ENCODE data around the gene DAPK3.
"Not testable (repeated sequence)": the region's sequence is repeated elsewhere in the genome, so short reads cannot be mapped to it uniquely, and the experiment has no call there.

The DAPK3 gene

DNA sequence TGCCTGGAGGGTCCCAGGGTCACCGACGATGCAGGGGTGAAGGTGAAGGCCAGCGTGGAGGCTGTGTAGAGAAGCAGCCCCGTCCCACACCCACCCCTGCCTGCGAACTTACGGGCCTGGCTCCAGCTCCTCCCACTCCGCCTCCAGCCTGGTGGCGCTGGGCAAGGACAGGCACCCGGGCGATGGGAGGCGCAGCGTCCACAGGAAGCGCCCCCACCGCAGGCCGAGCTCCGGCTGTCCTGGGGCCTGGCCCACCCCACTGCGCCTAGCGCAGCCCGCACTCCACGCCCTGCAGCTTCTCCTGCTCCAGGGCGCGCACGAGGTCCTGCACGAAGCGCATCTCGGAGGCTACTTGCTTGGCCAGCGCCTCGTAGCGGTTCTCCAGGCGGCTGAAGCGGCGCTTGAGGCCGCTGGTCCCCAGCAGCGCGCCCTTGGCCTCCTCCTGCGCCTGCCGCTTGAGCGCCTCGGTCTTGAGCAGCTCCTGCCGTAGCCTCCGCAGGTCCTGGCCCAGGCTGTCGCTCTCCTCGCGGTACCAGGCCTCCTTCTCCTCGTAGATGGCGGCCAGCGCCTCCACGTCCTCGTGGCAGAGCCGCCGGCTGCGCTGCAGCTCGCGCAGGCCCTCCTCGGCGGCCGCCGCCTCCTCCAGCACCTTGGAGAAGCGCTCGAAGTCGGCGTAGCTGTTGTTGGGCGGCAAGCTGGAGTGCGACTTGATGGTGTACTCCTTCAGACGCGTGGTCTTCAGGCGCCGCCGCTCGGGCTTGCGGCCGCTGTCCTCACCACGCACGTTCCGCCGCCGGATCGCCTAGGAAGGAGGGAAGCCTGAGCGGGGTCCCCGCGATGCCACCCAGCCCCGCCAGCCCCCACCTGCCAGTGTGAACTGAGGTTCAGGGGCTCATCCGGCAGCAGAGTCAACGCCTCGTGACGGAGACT, 11.8 kb downstream of the DAPK3 start:
- in situ Hi-C loops (cut with HindIII; ENCODE audit: low sequenced_read_pairs): no loop called here
- no peak overlapping the region for H3K4me3 ChIP-seq (ENCODE audit: low read depth, low read length)
- TF ChIP-seq, protein P1, sequence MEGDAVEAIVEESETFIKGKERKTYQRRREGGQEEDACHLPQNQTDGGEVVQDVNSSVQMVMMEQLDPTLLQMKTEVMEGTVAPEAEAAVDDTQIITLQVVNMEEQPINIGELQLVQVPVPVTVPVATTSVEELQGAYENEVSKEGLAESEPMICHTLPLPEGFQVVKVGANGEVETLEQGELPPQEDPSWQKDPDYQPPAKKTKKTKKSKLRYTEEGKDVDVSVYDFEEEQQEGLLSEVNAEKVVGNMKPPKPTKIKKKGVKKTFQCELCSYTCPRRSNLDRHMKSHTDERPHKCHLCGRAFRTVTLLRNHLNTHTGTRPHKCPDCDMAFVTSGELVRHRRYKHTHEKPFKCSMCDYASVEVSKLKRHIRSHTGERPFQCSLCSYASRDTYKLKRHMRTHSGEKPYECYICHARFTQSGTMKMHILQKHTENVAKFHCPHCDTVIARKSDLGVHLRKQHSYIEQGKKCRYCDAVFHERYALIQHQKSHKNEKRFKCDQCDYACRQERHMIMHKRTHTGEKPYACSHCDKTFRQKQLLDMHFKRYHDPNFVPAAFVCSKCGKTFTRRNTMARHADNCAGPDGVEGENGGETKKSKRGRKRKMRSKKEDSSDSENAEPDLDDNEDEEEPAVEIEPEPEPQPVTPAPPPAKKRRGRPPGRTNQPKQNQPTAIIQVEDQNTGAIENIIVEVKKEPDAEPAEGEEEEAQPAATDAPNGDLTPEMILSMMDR (IDR thresholded peaks at IDR 0.05; ENCODE audit: low read depth, low read length): no peak
- no peak for DNase-seq (ENCODE audit: low read depth, low spot score)

DNA sequence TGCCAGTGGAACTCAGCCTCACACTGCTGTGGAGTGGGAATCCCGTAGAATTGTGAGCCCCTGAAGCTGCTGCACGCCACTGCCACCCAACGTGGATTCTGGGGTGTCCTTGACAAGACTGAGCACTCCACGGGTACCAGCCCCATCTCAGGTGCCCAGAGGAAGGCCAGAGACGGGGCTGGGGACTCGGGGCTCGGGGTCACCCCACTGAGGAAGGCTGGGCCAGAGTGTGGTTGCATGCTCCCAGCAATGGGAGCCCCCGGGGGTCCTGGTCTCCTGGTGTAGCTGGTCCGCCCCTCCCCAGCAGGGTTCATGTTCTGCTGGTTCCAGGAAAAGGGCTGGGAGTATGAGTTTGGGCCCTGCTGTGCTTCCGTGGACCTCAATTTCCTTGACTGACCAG, 15.2 kb downstream of the DAPK3 start:
- in situ Hi-C loops (cut with HindIII; ENCODE audit: low sequenced_read_pairs): no loop called here
- TF ChIP-seq, protein P1 (IDR thresholded peaks at IDR 0.05; ENCODE audit: low read depth, low read length): no peak
- H3K4me3 ChIP-seq (ENCODE audit: low read depth, low read length): no peak overlapping the region
- DNase-seq (ENCODE audit: low read depth, low spot score): no peak

DNA sequence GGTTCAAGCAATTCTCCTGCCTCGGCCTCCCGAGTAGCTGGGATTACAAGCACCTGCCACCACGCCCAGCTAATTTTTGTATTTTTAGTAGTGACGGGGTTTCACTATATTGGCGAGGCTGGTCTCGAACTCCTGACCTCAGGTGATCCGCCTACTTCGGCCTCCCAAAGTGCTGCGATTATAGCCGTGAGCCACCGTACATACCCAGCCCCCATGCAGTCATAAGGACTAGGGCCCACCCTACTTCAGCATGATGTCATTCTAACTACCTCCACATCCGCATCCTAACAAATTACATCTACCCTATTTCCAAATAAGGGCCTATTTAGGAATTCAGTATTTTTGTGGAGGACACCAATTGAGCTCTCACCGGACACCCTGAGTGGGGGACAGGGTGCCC, 15.6 kb downstream of the DAPK3 start:
- H3K4me3 ChIP-seq (ENCODE audit: low read depth, low read length); in situ Hi-C loops (cut with HindIII; ENCODE audit: low sequenced_read_pairs); DNase-seq (ENCODE audit: low read depth, low spot score): not testable (repeated sequence)

DNA sequence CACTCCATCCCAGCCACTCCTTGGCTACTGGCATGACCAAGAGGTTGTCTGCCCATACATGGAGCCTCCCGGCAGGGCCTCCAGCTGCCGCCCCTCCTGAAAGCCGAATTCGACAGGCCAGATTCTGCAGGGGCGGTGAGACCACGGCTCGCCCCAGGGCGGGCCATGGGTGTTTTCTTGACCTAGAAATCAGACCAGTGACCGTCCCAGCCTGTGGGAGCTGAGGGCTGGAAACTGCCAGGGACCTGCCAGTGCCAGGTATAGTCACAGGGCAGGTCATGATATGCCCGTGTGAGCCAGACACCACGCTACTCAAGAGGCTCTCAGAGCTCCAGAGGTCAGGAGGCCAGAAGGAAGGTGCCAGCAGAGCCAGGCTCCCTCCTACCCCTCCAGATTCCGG, 16.8 kb downstream of the DAPK3 start:
- in situ Hi-C loops (cut with HindIII; ENCODE audit: low sequenced_read_pairs): no loop called here
- TF ChIP-seq, protein P1 (IDR thresholded peaks at IDR 0.05; ENCODE audit: low read depth, low read length): no peak
- H3K4me3 ChIP-seq (ENCODE audit: low read depth, low read length): no peak overlapping the region
- no peak for DNase-seq (ENCODE audit: low read depth, low spot score)

DNA sequence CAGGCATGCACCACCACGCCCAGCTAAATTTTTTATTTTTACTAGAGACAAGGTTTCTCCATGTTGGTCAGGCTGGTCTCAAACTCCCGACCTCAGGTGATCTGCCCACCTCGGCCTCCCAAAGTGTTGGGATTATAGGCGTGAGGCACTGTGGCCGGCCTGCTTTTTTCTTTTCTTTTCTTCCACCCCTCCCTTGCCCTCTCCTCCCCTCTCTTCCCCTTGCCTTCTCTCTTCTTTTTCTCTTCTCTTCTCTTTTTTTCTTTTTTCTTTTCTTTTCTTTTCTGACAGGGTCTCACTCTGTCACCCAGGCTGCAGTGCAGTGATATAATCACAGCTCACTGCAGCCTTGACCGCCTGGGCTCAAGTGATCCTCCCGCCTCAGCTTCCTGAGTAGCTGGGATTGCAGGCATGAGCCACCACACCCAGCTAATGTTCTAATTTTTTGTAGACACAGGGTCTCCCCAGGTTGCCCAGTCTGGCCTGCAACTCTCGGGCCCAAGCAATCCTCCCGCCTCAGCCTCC, 18.1 kb downstream of the DAPK3 start:
- H3K4me3 ChIP-seq (ENCODE audit: low read depth, low read length); in situ Hi-C loops (cut with HindIII; ENCODE audit: low sequenced_read_pairs); DNase-seq (ENCODE audit: low read depth, low spot score): not testable (repeated sequence)

DNA sequence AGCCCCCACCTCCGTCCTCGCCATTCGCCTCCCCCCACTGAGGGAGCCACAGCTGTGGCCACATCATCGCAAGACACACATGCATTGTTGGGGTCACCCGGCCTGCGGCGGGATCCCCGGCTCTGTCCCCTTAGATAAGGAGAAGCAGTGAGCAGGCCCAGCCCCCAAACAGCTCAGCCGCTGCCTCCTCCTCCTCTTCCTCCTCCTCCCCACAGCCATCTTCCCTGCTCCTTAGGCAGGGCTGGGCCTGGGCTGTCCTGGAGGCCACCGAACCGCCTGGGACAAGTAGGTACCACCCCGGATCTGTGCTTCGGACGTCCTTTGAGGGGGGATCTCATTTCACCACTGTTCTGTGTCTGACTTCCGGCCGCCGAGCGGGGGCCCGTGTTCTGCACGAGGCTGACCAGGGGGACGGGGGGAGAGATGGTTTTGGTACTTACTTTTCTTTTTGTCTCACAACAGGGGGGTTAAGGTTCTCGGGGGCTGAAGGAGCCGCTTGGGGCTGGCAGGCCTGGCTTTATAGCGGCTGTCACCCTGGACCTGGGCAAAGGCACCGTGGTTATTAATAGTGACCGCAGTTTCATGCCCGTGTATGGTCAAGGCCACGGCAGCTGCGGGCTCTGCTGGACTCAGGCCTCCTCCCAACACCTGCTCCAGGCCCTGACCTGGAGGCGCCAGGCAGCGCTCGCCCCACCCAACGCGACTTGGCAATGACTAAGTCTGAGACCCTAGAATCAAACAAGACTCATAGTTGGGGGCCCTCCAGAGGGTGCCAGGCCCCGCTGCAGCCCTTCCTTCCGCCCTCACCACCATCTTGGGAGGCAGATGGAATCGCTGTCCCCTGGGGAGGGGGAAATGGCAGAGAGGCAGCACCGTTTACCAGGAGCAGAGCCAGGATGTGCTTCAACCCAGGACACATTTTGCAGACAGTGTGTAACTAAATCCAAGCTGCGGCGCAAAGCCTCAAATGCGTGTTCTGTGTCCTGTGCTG, 19.7 kb downstream of the DAPK3 start:
- in situ Hi-C loops (cut with HindIII; ENCODE audit: low sequenced_read_pairs): no loop called here
- no peak for DNase-seq (ENCODE audit: low read depth, low spot score)
- TF ChIP-seq, protein P1 (IDR thresholded peaks at IDR 0.05; ENCODE audit: low read depth, low read length): no peak
- H3K4me3 ChIP-seq (ENCODE audit: low read depth, low read length): no peak overlapping the region

DNA sequence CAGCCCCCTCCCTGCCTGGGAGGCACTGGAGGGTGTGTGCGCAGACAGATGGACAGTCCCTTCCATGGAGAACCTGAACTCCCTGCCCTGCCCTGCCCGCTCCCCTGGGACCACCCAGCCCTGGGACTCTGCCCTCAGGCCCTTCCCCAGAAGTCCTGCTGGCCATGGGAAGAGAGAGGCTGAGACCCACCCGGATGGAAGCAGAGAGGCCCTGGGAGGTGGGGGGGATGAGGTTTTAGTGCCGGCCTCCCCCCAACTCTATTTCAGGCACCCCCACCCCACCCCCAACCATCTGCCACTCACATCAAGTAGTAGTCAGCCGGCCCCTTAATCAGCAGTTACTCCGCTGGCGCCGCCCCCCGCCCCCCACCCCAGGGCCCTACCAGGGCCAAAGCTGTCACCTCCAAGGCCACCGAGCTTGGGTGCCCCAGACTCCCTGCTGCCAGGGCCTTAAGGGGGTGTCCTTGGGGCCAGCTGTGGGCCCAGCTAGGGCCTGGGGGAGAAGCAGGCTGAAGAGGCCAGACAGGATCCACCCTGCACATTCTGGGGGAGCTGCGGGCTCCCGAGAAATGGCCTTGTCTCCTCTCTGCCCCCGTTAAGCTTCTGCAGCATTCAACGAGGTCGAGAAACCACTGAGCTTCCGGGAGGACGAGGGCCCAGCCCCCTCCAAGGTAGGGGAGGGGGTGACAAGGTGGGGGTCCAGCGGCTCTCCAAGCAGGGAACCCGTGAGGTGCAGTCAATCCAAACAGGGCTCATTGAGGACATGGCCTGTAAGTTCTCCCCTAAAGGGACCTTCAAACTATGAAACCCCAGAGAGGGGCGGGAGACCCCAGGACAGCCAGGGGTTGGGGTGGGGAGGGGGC, 20.7 kb downstream of the DAPK3 start:
- in situ Hi-C loops (cut with HindIII; ENCODE audit: low sequenced_read_pairs): no loop called here
- TF ChIP-seq, protein P1 (IDR thresholded peaks at IDR 0.05; ENCODE audit: low read depth, low read length): no peak
- no peak overlapping the region for H3K4me3 ChIP-seq (ENCODE audit: low read depth, low read length)
- DNase-seq (ENCODE audit: low read depth, low spot score): no peak
